NCI-H2196 treated with DMSO at 0.1 percent for 48 hours (cell line): Measurements from ENCODE around the gene CACNA1E.
"Not testable (repeated sequence)": the region's sequence is repeated elsewhere in the genome, so short reads cannot be mapped to it uniquely, and the experiment has no call there.

Experiments used
- DNase-seq: peaks from one replicate; lab custom pipeline; 2025; ENCODE audit not compliant: unreplicated experiment; lab: John Stamatoyannopoulos, UW

Gene CACNA1E

GRCh38 chr1:181798191-181798926 lies 315.0 kb downstream of the CACNA1E start:
- DNase-seq = no peak

DNA sequence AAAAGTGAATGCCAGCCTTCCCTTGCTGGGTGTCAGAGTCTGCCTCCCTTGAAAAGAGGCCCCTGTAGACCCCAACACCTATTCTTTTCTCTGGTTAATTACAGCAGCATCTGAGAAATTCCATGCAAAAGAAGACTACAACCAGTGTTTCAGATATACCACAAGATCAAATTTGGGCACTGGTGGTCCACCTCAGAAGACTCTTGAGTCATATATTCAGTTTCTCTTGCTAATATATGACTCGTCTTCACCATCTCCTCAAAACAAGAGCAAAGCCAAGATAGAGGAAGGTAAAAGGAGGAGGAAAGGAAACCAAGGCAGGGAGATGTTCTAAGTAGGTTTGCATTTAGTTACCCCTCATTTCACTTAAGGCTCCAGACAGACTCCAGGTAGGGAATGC lies 318.3 kb downstream of the CACNA1E start:
- no peak for DNase-seq

- no peak for DNase-seq
These were observed 319.1 kb downstream of the CACNA1E start for GRCh38 chr1:181802466-181802865.

GRCh38 chr1:181803421-181803820 lies 320.1 kb downstream of the CACNA1E start:
- DNase-seq = no peak

DNA sequence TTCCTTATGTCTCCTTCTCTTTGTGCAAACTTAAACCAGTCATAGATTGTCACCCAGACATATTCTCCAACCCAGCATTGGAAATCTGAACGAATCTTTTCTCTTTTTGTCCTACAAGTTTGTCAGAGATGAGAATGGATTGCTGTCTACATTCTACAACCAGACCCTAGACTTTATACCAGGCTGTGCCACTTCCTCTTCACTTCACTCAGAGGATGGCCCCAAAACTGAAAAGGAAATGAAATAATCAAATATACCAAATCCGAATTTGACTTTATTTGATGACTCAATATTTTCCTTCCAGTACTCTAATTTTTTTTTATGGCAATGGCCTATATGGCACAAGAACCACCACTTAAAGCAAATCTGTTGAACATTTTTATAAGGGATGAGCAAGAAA lies 321.7 kb downstream of the CACNA1E start:
- no peak for DNase-seq

- DNase-seq = no peak
These were observed 323.4 kb downstream of the CACNA1E start for GRCh38 chr1:181806746-181807145.

- DNase-seq = no peak
These were observed 323.9 kb downstream of the CACNA1E start for GRCh38 chr1:181807251-181807650.

DNA sequence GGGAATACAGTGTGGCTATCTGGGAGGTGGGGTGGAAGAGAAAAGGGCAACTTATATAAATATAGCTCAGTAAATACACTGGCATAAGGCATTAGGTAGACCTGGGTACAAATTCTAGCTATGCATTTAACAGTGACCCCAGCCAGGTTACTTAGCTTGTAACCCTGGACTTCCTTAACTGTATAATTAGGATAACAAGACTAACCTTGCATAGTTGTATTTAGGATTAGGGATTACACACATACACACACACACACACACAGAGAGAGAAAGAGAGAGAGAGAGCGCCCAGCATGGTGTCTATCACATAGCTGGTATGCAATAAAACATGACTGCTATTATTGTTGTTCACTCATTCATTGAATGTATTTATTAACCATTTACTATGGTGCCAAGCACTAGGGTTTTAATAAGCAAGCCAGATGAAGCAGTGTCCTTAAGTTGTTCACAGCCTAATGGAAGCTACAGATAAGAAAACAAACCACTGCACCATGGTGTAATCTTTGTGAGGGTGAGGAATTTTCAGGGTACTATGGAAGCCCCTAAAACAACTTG lies 326.8 kb downstream of the CACNA1E start:
- DNase-seq = no peak

DNA sequence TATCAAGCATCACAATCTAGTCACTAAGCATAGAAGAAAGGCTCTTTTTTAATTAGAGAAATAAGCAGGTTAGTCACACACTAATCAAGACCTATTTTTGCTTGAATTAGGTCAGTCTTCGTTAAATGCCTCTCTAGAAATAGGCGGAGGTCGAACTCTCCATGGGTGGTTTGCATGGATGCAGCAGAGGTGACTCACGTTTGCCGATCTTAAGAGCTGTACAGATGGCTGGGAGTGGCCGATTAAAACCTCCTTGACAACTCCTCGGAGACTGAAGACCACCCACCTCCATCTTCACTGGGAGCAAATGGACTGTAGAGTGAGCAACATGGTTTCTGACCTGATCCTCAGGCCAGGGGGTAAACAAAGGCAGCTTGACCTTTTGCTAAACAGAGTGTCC lies 328.9 kb downstream of the CACNA1E start:
- no peak for DNase-seq

- DNase-seq = no peak
These were observed 329.9 kb downstream of the CACNA1E start for GRCh38 chr1:181813266-181813665.

GRCh38 chr1:181816608-181817007 lies 333.3 kb downstream of the CACNA1E start:
- DNase-seq = no peak

DNA sequence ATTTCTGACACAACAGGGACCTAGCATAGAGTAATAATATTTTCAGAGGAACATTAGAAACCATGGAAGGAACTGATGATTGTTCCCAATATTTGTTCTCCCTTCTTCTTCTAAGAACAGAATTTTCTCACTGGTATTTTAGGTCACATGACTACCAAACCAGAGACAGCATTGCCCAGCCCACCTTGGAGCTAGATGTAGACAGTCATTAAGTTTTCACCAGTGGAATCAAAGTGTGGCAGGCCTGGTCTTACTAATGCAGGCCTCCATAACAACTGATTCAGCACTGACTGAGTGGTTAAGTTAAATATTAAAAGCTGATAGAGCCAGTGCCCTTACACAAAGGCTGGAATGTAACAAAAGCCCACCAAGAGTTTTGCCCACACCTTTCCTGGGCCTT lies 333.8 kb downstream of the CACNA1E start:
- no peak for DNase-seq

DNA sequence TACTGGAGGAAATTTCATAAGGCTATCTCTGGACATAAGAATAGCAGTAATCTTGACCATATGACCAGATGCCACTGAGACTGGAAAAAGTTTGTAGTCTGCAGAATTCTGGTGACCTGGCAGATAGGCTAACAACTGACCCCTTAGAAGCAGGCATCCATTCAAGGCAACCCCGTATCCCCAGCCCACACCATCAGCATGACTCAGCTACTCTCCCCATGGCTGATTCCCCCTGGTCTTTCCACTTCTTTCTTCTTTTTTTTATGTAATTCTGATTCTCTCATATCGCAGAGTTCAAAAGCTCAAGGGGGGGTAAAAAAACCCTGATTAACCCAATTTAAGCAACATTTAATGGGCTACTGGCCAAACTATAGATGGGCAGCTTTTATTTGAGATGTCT lies 335.1 kb downstream of the CACNA1E start:
- DNase-seq = no peak

- no peak for DNase-seq
These were observed 335.6 kb downstream of the CACNA1E start for GRCh38 chr1:181818943-181819342.

GRCh38 chr1:181821701-181822100 lies 338.4 kb downstream of the CACNA1E start:
- DNase-seq = no peak

DNA sequence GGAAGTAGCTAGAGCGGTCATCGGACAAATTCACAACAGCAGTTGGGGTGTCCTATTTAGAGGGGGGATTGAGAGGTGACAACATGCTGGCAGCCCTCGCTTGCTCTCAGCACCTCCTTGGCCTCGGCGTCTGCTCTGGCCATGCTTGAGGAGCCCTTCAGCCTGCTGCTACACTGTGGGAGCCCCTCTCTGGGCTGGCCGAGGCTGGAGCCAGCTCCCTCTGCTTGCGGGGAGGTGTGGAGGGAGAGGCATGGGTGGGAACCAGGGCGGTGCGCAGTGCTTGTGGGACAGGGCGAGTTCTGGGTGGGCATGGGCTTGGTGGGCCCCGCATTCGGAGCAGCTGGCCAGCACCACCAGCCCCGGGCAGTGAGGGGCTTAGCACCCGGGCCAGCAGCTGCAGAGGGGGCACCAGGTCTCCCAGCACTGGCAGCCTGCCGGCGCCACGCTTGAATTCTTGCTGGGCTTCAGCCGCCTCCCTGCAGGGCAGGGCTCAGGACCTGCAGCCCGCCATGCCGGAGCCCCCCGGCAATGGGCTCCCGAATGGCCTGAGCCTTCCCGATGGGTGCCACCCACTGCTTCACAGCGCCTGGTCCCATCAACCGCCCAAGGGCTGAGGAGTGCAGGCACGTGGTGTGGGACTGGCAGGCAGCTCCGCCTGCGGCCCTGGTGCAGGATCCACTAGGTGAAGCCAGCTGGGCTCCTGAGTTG lies 349.0 kb downstream of the CACNA1E start:
- not testable (repeated sequence) for DNase-seq

DNA sequence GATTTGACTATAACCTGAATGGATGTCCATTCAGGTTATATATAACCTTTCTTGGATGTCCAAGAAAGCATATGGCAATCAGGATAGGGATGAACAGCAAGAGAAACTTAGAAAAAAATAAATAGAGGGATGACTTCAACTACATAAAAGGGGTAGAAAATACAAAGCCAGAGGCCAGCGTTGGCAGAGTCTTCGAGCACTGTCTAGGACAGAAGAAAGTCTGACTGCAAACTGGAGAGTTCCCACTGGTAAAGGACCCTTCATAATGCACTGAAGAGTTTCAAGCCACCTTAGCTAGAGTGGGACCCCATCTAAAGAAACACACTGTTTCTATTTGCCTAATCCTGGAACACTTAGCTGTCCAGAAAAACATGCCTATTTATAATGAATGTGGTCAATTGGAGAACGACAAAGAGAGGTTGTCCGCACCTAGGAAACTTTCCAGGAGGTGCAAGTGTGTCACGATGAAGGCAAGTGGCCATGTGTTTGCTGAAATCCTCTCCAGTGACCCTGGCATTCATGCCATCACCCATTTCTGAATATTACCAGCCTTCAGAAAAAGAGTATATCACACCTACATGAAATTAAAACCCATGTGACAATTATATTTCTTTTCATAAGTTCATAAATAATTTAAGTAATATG lies 362.8 kb downstream of the CACNA1E start:
- no peak for DNase-seq

DNA sequence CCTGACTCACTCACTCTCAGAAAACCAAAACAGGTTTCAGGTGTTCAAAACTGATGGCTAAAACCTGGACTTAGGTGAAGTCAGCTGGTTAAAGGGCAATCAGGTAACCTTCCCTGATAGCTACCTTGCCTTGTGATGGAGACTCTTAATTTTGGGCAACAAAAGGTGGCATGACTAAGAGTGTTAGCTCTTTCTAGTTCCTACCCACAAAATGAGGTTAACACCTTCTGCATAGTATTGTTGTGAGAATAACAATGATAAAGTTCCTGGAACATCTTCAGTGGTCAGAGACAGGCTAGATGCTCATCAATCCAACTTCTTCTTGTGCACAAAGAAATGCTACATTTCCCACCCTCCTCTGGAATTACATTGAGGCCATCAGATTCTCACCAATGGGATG lies 363.4 kb downstream of the CACNA1E start:
- no peak for DNase-seq

GRCh38 chr1:181849071-181849470 lies 365.8 kb downstream of the CACNA1E start:
- DNase-seq = no peak

- DNase-seq = not testable (repeated sequence)
These were observed 370.9 kb downstream of the CACNA1E start for GRCh38 chr1:181854212-181854611.

DNA sequence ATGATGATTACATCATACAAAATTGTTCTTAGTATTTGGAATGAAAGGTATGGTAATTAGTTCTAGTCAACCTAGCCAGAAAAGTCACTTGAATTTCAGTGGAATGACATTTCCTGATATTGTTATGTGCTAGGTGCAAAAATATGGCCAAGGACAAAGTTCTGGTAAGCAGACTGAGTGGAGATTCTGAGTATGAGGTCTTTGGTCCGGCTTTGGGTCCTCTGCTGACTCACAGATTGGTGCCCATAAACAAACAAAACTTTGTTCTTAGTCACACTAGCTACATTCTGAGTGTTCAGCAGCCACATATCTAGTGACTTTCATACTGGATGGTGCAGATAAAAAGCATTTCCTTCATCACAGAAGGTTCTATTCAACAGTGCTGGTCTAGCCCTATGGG lies 372.1 kb downstream of the CACNA1E start:
- DNase-seq = no peak
